Parathyroid adenoma (tissue), 2 donors: ENCODE data around the gene NOS2.
"Not testable (repeated sequence)": the region's sequence is repeated elsewhere in the genome, so short reads cannot be mapped to it uniquely, and the experiment has no call there.

Experiments
- H2AFZ ChIP-seq: fragments of 300-600 bp; sonication (generic); one replicate; pipeline ENCODE4 v1.7.0; 2017; ENCODE audit warnings: antibody characterized with exemption, mild to moderate bottlenecking
- H3K27ac ChIP-seq: fragments of 300-600 bp; sonication (generic); one replicate; pipeline ENCODE4 v1.7.0; 2017
- H3K27me3 ChIP-seq: fragments of 300-600 bp; sonication (generic); one replicate; pipeline ENCODE4 v1.7.0; 2017; ENCODE audit warnings: low read length; ENCODE audit not compliant: control insufficient read depth, insufficient read depth
- H3K36me3 ChIP-seq: fragments of 300-600 bp; sonication (generic); one replicate; pipeline ENCODE4 v1.7.0; 2017; ENCODE audit warnings: low read length; ENCODE audit not compliant: control insufficient read depth, insufficient read depth
- H3K4me1 ChIP-seq: fragments of 300-600 bp; sonication (generic); one replicate; pipeline ENCODE4 v1.7.0; 2017; ENCODE audit warnings: control low read depth
- H3K4me2 ChIP-seq: fragments of 300-600 bp; sonication (generic); one replicate; pipeline ENCODE4 v1.7.0; 2017; ENCODE audit warnings: low read length
- H3K4me3 ChIP-seq: fragments of 300-600 bp; sonication (generic); one replicate; pipeline ENCODE4 v1.7.0; 2017; ENCODE audit warnings: low read depth, low read length
- H3K79me2 ChIP-seq: fragments of 300-600 bp; sonication (generic); one replicate; pipeline ENCODE4 v1.7.0; 2017; ENCODE audit warnings: control low read depth
- H3K9ac ChIP-seq: fragments of 300-600 bp; sonication (generic); one replicate; pipeline ENCODE4 v1.7.0; 2017; ENCODE audit warnings: mild to moderate bottlenecking
- H3K9me3 ChIP-seq: fragments of 300-600 bp; sonication (generic); one replicate; pipeline ENCODE4 v1.7.0; 2017; ENCODE audit warnings: low read length; ENCODE audit not compliant: control insufficient read depth
- CTCF ChIP-seq: fragments of 300-600 bp; sonication (generic); IDR thresholded peaks from one replicate; pipeline ENCODE4 v1.7.0; 2017; ENCODE audit warnings: antibody characterized with exemption, mild to moderate bottlenecking
- donor health status: primary hyperparathyroidism.

NOS2 gene

GRCh38 chr17:27762527-27763305, 37.6 kb downstream of the NOS2 start:
- H3K4me1 ChIP-seq = no peaks in the 10 kb centered on the region
- H3K27me3 ChIP-seq = no peaks in the 10 kb centered on the region
- H3K4me3 ChIP-seq = no peak overlapping the region
- no peaks in the 10 kb centered on the region for H3K36me3 ChIP-seq
- no peak overlapping the region for H3K27ac ChIP-seq
- no peaks in the 10 kb centered on the region for H3K9me3 ChIP-seq
- H2AFZ ChIP-seq = no peak overlapping the region
- H3K9ac ChIP-seq = no peak overlapping the region
- TF ChIP-seq CTCF = no peak
- H3K79me2 ChIP-seq = no peaks in the 10 kb centered on the region
- H3K4me2 ChIP-seq = no peak overlapping the region

GRCh38 chr17:27760931-27761330, 39.4 kb downstream of the NOS2 start:
- H3K36me3 ChIP-seq, H3K27me3 ChIP-seq, H3K27ac ChIP-seq, H3K9ac ChIP-seq, H3K79me2 ChIP-seq, H3K4me3 ChIP-seq, H3K9me3 ChIP-seq, H2AFZ ChIP-seq, H3K4me2 ChIP-seq, H3K4me1 ChIP-seq: not testable (repeated sequence)

- Histone ChIP-seq H3K27me3 (no peaks in the 10 kb centered on the region), H3K4me3 (no peak overlapping the region), H3K4me1 (no peaks in the 10 kb centered on the region), H3K27ac (no peak overlapping the region), H3K79me2 (no peaks in the 10 kb centered on the region), H3K4me2 (no peak overlapping the region), H3K9ac (no peak overlapping the region), H2AFZ (no peak overlapping the region), H3K9me3 (no peaks in the 10 kb centered on the region), H3K36me3 (no peaks in the 10 kb centered on the region)
- peak; percentile 95 for TF ChIP-seq CTCF
Measured at GRCh38 chr17:27760069-27760885, 40.1 kb downstream of the NOS2 start.

- Histone ChIP-seq H3K4me1 (no peaks in the 10 kb centered on the region), H3K27me3 (no peaks in the 10 kb centered on the region), H3K9ac (no peak overlapping the region), H3K9me3 (no peaks in the 10 kb centered on the region), H3K4me2 (no peak overlapping the region), H2AFZ (no peak overlapping the region), H3K4me3 (no peak overlapping the region), H3K27ac (no peak overlapping the region), H3K79me2 (no peaks in the 10 kb centered on the region), H3K36me3 (no peaks in the 10 kb centered on the region)
- no peak for TF ChIP-seq CTCF
Measured at GRCh38 chr17:27759528-27759927, 40.8 kb downstream of the NOS2 start.

GRCh38 chr17:27756467-27757371, 43.6 kb downstream of the NOS2 start:
- Histone ChIP-seq H3K27me3 (no peaks in the 10 kb centered on the region), H3K36me3 (no peaks in the 10 kb centered on the region), H3K79me2 (no peaks in the 10 kb centered on the region)

More at GRCh38 chr17:27756467-27757371, 43.6 kb downstream of the NOS2 start:
- no peak overlapping the region for H2AFZ ChIP-seq
- peak; percentile 94 for TF ChIP-seq CTCF
- H3K4me3 ChIP-seq = no peak overlapping the region
- no peaks in the 10 kb centered on the region for H3K4me1 ChIP-seq
- no peak overlapping the region for H3K9ac ChIP-seq
- no peaks in the 10 kb centered on the region for H3K9me3 ChIP-seq
- H3K27ac ChIP-seq = no peak overlapping the region
- no peak overlapping the region for H3K4me2 ChIP-seq
